Adrenal gland (tissue), 12 donors: ENCODE results near the gene SPAG8. TPM values are rescaled to one million over a fixed set of nuclear protein-coding genes. Genes with fewer than 3 reads are reported as not detected.

Experiments
- DNase-seq, 7 donors: peaks; one replicate each; pipeline ENCODE4 v3.0.0-alpha.2; 2019 to 2020
- H3K27ac ChIP-seq, 5 donors: fragments of 200-600 bp; sonication (generic) in 4 of 5; 1 replicate in 3 of 5; 2 replicates in 2 of 5; pipeline versions ENCODE4 v1.5.1 to v1.8.0; 2016 to 2020; ENCODE audit warnings: mild to moderate bottlenecking in 1 of 5
- H3K27me3 ChIP-seq: fragments of 200-600 bp; 2 replicates; pipeline ENCODE4 v1.8.0; 2021
- H3K36me3 ChIP-seq, 2 donors: fragments of 200-600 bp; replicated peaks in 1 of 2; 1 replicate in 1 of 2; 2 replicates in 1 of 2; pipeline versions ENCODE4 v1.5.1 to v1.8.0; 2018 to 2022
- H3K4me1 ChIP-seq, 2 donors: fragments of 200-600 bp; replicated peaks in 1 of 2; 1 replicate in 1 of 2; 2 replicates in 1 of 2; pipeline versions ENCODE4 v1.5.1 to v1.8.0; 2018 to 2021
- H3K4me3 ChIP-seq, 4 donors: fragments of 200-600 bp; sonication (generic) in 3 of 4; one replicate each; pipeline ENCODE4 v1.5.1; 2016 to 2018
- H3K9me3 ChIP-seq, 3 donors: fragments of 200-600 bp; sonication (generic) in 1 of 3; replicated peaks in 1 of 3; 1 replicate in 2 of 3; 2 replicates in 1 of 3; pipeline versions ENCODE4 v1.5.1 to v1.8.0; 2016 to 2021
- POLR2A ChIP-seq, 2 donors: fragments of 450-650 bp; IDR thresholded peaks; one replicate each; pipeline ENCODE4 v1.6.1; 2017; ENCODE audit warnings: antibody characterized with exemption in 2 of 2, mild to moderate bottlenecking in 2 of 2, moderate library complexity in 1 of 2
- WGBS, 4 donors: extraction: QIAGEN DNeasy Blood & Tissue Kit in 2 of 4; methylation state at CpG; one replicate each; pipeline versions ENCODE4 v1.1.5 to v1.1.7; 2013 to 2017; 5-methylcytosine and 5-hydroxymethylcytosine counted together
- intact Hi-C, 2 donors: fragments of 100-400 bp; cut with DNase I; formaldehyde crosslinking; loops; one replicate each; pipeline versions ENCODE4 v1.14.1 to v1.15.0; 2022 to 2023
- polyA plus RNA-seq, 3 donors: library from polyadenylated mRNA; stranded (reverse); fragments of 200-250 nt in 2 of 3; fragments of 350-450 nt in 1 of 3; fragmentation: Illumina TruSeq in 1 of 3; extraction: RNeasy Lipid Tissue Mini Kit (QIAGEN cat#74804) in 1 of 3; gene quantifications; one replicate each; pipeline ENCODE4 v1.2.3, GENCODE V29; 2013 to 2014
- total RNA-seq, 9 donors: library from RNA; depleted of rRNA in 4 of 9; stranded (reverse); fragments of >200 nt in 4 of 9; fragments of 120-200 nt in 1 of 9; fragmentation: NEBNext Ultra II Directional in 1 of 9; extraction: Animal tissue kit (Norgen Biotek cat#: 25700) in 1 of 9; gene quantifications; one replicate each; pipeline versions ENCODE4 v1.1.0 to v1.2.4, GENCODE V29; 2013 to 2023
- TF ChIP-seq, protein P1 (sequence below), 6 experiments: fragments of 450-650 bp in 4 of 6; fragments of 200-600 bp in 2 of 6; sonication (generic) in 1 of 6; IDR thresholded peaks; 1 replicate in 5 of 6; 2 replicates in 1 of 6; pipeline versions ENCODE4 v1.5.1 to v1.8.0; 2016 to 2021; ENCODE audit warnings: antibody characterized with exemption in 6 of 6, mild to moderate bottlenecking in 2 of 6, moderate library complexity in 1 of 6
- donor health status: healthy with polysubstance abuse.
- donor health status: Bipolar disorder and iron deficiency.
- donor health status: DM: yes; HTN: yes; CAD: no.
- donor health status: DM: no; HTN: no; CAD: no.
- donor health status: DM: no; HTN: no; CAD: no.
- donor health status: DM: yes; HTN: yes; CAD: no.

The SPAG8 gene
- total and polyA plus RNA-seq, 12 donors = 0.98 to 9.2 (median 2.7) TPM

DNA sequence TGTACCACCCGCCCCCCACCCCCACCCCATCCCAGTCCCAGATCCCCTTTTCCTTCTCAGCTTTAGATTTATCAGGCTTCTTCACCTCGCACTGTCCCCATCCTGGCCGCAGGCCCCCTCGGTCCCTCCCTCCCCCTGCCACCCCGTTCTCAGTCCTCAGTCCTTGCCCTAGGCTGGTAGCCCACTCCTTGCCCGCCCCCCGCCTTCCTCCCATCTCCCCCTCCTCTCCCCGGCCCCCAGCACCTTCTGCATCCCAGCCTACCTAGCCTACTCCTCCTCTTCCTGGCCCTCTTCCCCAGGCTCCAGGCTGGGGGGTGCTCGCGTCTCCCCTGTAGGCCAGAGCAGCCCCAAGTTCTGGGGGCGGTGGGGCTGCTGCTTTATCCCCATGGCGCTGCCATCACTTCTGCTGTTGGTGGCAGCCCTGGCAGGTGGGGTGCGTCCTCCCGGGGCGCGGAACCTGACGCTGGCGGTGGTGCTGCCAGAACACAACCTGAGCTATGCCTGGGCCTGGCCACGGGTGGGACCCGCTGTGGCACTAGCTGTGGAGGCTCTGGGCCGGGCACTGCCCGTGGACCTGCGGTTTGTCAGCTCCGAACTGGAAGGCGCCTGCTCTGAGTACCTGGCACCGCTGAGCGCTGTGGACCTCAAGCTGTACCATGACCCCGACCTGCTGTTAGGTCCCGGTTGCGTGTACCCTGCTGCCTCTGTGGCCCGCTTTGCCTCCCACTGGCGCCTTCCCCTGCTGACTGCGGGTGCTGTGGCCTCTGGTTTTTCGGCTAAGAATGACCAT lies 19.8 kb downstream of the SPAG8 start:
- peak in 1 of 7 donors; percentile 52 for DNase-seq
- intact Hi-C loops = loop anchor here in 1 of 2 donors (5.0 kb wide), 2 partner anchors 35 to 90 kb away; partner anchors contain the start of genes FAM221B and TMEM8B
- Histone ChIP-seq H3K4me1 (peaks cover 5 to 23% of the 10 kb centered on the region in 2 donors), H3K4me3 (peak overlapping the region in 2 of 4 donors; percentile 33 to 62), H3K27ac (peak overlapping the region in 2 of 5 donors; percentile 29 to 82), H3K36me3 (no peaks in the 10 kb centered on the region), H3K27me3 (no peaks in the 10 kb centered on the region), H3K9me3 (no peaks in the 10 kb centered on the region)
- WGBS, 4 donors = 80 to 86% (median 84%) methylated on average over 20 to 34 of the region's 34 CpGs
- TF ChIP-seq, protein P1, sequence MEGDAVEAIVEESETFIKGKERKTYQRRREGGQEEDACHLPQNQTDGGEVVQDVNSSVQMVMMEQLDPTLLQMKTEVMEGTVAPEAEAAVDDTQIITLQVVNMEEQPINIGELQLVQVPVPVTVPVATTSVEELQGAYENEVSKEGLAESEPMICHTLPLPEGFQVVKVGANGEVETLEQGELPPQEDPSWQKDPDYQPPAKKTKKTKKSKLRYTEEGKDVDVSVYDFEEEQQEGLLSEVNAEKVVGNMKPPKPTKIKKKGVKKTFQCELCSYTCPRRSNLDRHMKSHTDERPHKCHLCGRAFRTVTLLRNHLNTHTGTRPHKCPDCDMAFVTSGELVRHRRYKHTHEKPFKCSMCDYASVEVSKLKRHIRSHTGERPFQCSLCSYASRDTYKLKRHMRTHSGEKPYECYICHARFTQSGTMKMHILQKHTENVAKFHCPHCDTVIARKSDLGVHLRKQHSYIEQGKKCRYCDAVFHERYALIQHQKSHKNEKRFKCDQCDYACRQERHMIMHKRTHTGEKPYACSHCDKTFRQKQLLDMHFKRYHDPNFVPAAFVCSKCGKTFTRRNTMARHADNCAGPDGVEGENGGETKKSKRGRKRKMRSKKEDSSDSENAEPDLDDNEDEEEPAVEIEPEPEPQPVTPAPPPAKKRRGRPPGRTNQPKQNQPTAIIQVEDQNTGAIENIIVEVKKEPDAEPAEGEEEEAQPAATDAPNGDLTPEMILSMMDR (IDR thresholded peaks at IDR 0.05) = no peak
- TF ChIP-seq POLR2A (IDR thresholded peaks at IDR 0.05) = no peak

DNA sequence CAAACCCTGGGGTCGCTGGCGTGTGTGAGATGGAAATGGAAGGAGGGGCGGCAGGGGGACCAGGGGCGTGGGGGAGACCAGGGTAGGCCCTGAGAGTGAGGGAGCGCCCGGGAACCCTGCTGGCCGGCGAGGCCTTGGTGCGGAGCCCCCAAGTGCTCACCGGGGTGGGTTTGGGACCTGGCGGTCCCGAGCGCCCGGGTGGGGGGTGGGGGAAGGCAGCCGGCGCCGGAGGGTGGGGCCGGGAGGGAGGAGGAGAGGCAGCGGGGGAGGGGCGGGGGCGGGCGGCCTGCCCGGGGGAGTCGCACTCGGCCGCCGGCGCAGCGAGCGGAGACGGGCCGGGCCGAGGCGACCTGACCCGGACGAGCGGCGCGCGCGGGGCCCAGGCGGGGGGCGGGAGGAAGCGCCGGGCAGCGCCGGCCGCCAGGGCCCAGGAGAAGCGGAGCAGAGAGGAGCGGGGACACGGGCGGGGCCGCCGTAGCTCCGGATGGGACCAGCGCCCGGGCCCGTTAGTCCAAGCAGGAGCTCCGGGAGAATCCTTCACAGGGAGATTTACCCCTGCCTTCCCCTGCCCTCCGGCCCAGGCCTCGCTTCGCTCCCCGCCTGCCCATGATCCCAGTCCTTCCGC lies 20.7 kb downstream of the SPAG8 start, which contains the start of gene NPR2:
NPR2 (plus strand) TSS at position 295 of the 625 bp plus-strand sequence. CDS start 818 bp downstream, outside the sequence.
- peaks cover 5 to 23% of the 10 kb centered on the region in 2 donors for H3K4me1 ChIP-seq
- peak in 5 of 7 donors; percentile 31 to 47 (median 39) for DNase-seq
- H3K36me3 ChIP-seq = no peaks in the 10 kb centered on the region
- no peaks in the 10 kb centered on the region for H3K27me3 ChIP-seq
- H3K9me3 ChIP-seq = no peaks in the 10 kb centered on the region
- H3K4me3 ChIP-seq = peak within 1 kb of the TSS in 2 of 4 donors; percentile 33 to 62
- intact Hi-C loops = loop anchor here (2.0 to 5.0 kb wide), 4 partner anchors 33 to 91 kb away; partner anchors contain the start of genes FAM221B (in 1 of the 2) and TMEM8B (in 1 of the 2)
- TF ChIP-seq POLR2A (IDR thresholded peaks at IDR 0.05) = peak; percentile 18 to 31
- TF ChIP-seq, protein P1 (IDR thresholded peaks at IDR 0.05) = peak in 2 of 6 experiments; percentile 5 to 22
- WGBS, 4 donors = 9 to 47% (median 22%) methylated on average over 15 to 64 of the region's 64 CpGs
- peak within 1 kb of the TSS in 3 of 5 donors; percentile 29 to 82 (median 64) for H3K27ac ChIP-seq

DNA sequence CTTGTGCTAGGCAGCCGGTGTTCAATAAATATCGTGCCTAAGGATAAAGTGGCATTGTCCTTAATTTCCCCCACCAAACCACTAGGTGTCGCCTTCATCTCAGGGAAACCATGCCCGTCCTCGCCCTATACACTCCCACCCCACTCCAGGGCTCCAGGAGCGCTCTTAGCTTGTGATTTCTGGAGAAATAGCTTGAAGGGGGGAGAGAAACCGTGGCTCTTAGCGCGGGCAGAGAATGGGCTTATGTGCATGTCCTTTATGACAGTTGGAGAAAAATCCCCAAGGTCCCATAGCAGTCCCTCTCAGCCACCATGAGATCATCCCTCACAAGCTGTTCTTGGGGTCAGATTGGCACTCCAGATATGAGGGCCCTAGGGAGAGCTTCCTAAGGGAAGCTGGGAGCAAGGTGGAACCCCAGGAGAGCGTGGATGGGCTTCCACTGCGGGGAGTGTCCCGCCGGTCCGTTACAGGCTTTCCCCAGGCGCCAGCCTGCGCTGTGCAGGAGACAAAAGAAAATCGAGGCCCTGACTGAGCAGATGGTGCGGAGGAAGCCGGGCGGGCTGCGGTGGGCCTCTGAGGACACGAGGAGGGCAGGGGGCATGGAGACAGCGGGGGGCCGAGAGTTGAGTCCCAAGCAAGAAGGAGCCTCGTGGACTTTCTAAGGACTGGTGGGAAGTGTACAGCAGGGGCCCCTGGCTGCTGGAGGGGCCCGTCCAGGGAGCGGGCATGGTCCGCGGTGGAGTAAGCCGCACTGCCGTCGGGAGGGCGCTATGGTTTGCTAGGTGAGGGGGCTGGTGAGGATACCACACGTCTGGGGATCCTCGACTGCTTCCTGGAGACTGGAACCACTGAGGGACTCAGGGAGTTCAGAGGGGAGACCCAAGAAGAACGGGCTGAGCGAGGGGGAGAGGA lies 21.4 kb downstream of the SPAG8 start:
- WGBS, 4 donors = 44 to 63% (median 51%) methylated on average over 30 to 37 of the region's 37 CpGs
- H3K9me3 ChIP-seq = no peaks in the 10 kb centered on the region
- H3K4me3 ChIP-seq = no peak overlapping the region
- DNase-seq = peak; percentile 71 to 90 (median 79)
- H3K4me1 ChIP-seq = peaks cover 5 to 23% of the 10 kb centered on the region in 2 donors
- intact Hi-C loops = loop anchor here (2.0 to 5.0 kb wide), 4 partner anchors 34 to 92 kb away; partner anchors contain the start of genes FAM221B (in 1 of the 2) and TMEM8B (in 1 of the 2)
- no peak for TF ChIP-seq POLR2A (IDR thresholded peaks at IDR 0.05)
- TF ChIP-seq, protein P1 (IDR thresholded peaks at IDR 0.05) = peak; percentile 84 to 96 (median 88)
- no peaks in the 10 kb centered on the region for H3K36me3 ChIP-seq
- peak overlapping the region in 2 of 5 donors; percentile 64 to 82 for H3K27ac ChIP-seq
- H3K27me3 ChIP-seq = no peaks in the 10 kb centered on the region
